Activated CD4-positive, alpha-beta T cell treated with anti-CD3 and anti-CD28 coated beads for 36 hours (primary cell): Measurements from ENCODE around the gene DIS3L. TPM values are rescaled to one million over a fixed set of nuclear protein-coding genes. Genes with fewer than 3 reads are reported as not detected.
A peak's percentile ranks its signal among the peaks of the same experiment; 100 is the strongest.
"Not testable (repeated sequence)": the region's sequence is repeated elsewhere in the genome, so short reads cannot be mapped to it uniquely, and the experiment has no call there.

Source experiments
- ATAC-seq: fragments of 200-7000 bp; cut with Tn5 transposase; one replicate; pipeline ENCODE4 v1.10.0; 2021; ENCODE audit warnings: mild to moderate bottlenecking, moderate library complexity
- CTCF ChIA-PET: fragments of 350-600 bp; sonication (Branson Sonifier 250); formaldehyde crosslinking; loops from one replicate; lab custom pipeline; 2021; ENCODE audit warnings: antibody characterized with exemption; lab: Charles Lee
- POLR2A ChIA-PET: fragments of 350-600 bp; sonication (Branson Sonifier 250); formaldehyde crosslinking; loops from one replicate; lab custom pipeline; 2021; ENCODE audit warnings: antibody characterized with exemption, inconsistent platforms; lab: Charles Lee
- DNase-seq: peaks from one replicate; pipeline ENCODE4 v3.0.0-alpha.2; 2020
- H3K27ac Mint-ChIP-seq: one replicate; pipeline ENCODE4 v1.8.0; 2021; ENCODE audit warnings: mixed read lengths
- H3K27me3 Mint-ChIP-seq: one replicate; pipeline ENCODE4 v1.8.0; 2021; ENCODE audit warnings: mixed read lengths
- H3K36me3 Mint-ChIP-seq: one replicate; pipeline ENCODE4 v1.8.0; 2021; ENCODE audit warnings: low read depth, mixed read lengths
- H3K4me1 Mint-ChIP-seq: one replicate; pipeline ENCODE4 v1.8.0; 2021; ENCODE audit warnings: mixed read lengths
- H3K4me3 Mint-ChIP-seq: one replicate; pipeline ENCODE4 v1.8.0; 2021; ENCODE audit warnings: mild to moderate bottlenecking, moderate library complexity, mixed read lengths
- H3K9me3 Mint-ChIP-seq: one replicate; pipeline ENCODE4 v1.8.0; 2021; ENCODE audit warnings: low read depth, mixed read lengths
- intact Hi-C, 2 experiments: fragments of 100-400 bp; cut with DNase I in 1 of 2; cut with micrococcal nuclease in 1 of 2; formaldehyde crosslinking; loops; one replicate each; pipeline versions ENCODE4 v1.14.2 to v1.15.1; 2022 to 2024; cut with DNase I, micrococcal nuclease
- total RNA-seq, 2 experiments: library from RNA; stranded (reverse); gene quantifications; one replicate each; pipeline ENCODE4 v1.2.3, GENCODE V29; 2021

The DIS3L gene
- total RNA-seq = 10 to 100 TPM; 24.6 to 25.9 TPM

- ATAC-seq (peak; percentile 80), DNase-seq (peak; percentile 75)
- POLR2A ChIA-PET = no interaction called here
- Mint-ChIP-seq H3K27me3 (no peaks in the 10 kb centered on the region), H3K27ac (peak within 1 kb of the TSS; percentile 90), H3K4me1 (peaks cover 49% of the 10 kb centered on the region), H3K36me3 (peaks cover 2% of the 10 kb centered on the region), H3K4me3 (peak within 1 kb of the TSS; percentile 86), H3K9me3 (no peaks in the 10 kb centered on the region)
- intact Hi-C loops = loop anchor here (1.0 to 10.0 kb wide), 13 partner anchors 41 to 776 kb away; partner anchors contain the start of genes INTS14 (in 2 of the 2), RPL4 (in 2 of the 2), SNAPC5 (in 2 of the 2) and TIPIN (in 2 of the 2)
- CTCF ChIA-PET = interaction anchor here (0.6 to 0.9 kb wide), 3 partner anchors 8 to 550 kb away, joined by 3 to 4 read pairs (median 3); no protein-coding TSS in a partner anchor
Measured at GRCh38 chr15:66293419-66294156, at the start of gene DIS3L. TSS of gene DIS3L (plus strand) at chr15:66293568. CDS start at chr15:66293597, 29 bp downstream.

- H3K27ac Mint-ChIP-seq, H3K36me3 Mint-ChIP-seq, H3K4me3 Mint-ChIP-seq, DNase-seq, CTCF ChIA-PET, intact Hi-C loops, H3K4me1 Mint-ChIP-seq, ATAC-seq, H3K9me3 Mint-ChIP-seq, POLR2A ChIA-PET: not testable (repeated sequence)
- H3K27me3 Mint-ChIP-seq = peaks cover 23% of the 10 kb centered on the region
Measured at GRCh38 chr15:66245832-66246231, 47.5 kb upstream of the DIS3L start.

- no peak overlapping the region for H3K4me3 Mint-ChIP-seq
- DNase-seq (no peak), ATAC-seq (no peak)
- CTCF ChIA-PET = no interaction called here
- no peaks in the 10 kb centered on the region for H3K4me1 Mint-ChIP-seq
- H3K36me3 Mint-ChIP-seq = no peaks in the 10 kb centered on the region
- H3K9me3 Mint-ChIP-seq = no peaks in the 10 kb centered on the region
- POLR2A ChIA-PET = interaction anchor here (0.7 kb wide), 1 partner anchor 21 kb away, joined by 4 read pairs; no protein-coding TSS in a partner anchor
- intact Hi-C loops = no loop called here
- no peak overlapping the region for H3K27ac Mint-ChIP-seq
- peaks cover 30% of the 10 kb centered on the region for H3K27me3 Mint-ChIP-seq
Measured at GRCh38 chr15:66246937-66247336, 46.4 kb upstream of the DIS3L start.

GRCh38 chr15:66249605-66250174 lies 43.7 kb upstream of the DIS3L start:
- ATAC-seq (no peak), DNase-seq (no peak)
- no peaks in the 10 kb centered on the region for H3K9me3 Mint-ChIP-seq
- no peak overlapping the region for H3K27ac Mint-ChIP-seq
- intact Hi-C loops = loop anchor here in 1 of 2 experiments (5.0 kb wide), 1 partner anchor 43 kb away; the partner anchor contains the start of gene DIS3L
- POLR2A ChIA-PET = no interaction called here
- H3K36me3 Mint-ChIP-seq = no peaks in the 10 kb centered on the region
- no peak overlapping the region for H3K4me3 Mint-ChIP-seq
- peaks cover 44% of the 10 kb centered on the region for H3K27me3 Mint-ChIP-seq
- H3K4me1 Mint-ChIP-seq = peaks cover 6% of the 10 kb centered on the region
- CTCF ChIA-PET = interaction anchor here (0.5 to 0.9 kb wide), 2 partner anchors 151 to 248 kb away, joined by 3 to 4 read pairs; partner anchors contain the start of gene SNAPC5

- H3K4me1 Mint-ChIP-seq = peaks cover 6% of the 10 kb centered on the region
- ChIA-PET POLR2A (interaction anchor here (0.6 to 1.0 kb wide), 2 partner anchors 13 to 102 kb away, joined by 3 to 4 read pairs; no protein-coding TSS in a partner anchor), CTCF (interaction anchor here (0.6 to 1.6 kb wide), 5 partner anchors 40 to 639 kb away, joined by 3 to 7 read pairs (median 3); no protein-coding TSS in a partner anchor)
- no peak overlapping the region for H3K27ac Mint-ChIP-seq
- H3K9me3 Mint-ChIP-seq = no peaks in the 10 kb centered on the region
- intact Hi-C loops = loop anchor here in 1 of 2 experiments (5.0 kb wide), 1 partner anchor 41 kb away; the partner anchor contains the start of gene DIS3L
- no peak overlapping the region for H3K4me3 Mint-ChIP-seq
- ATAC-seq = no peak
- H3K36me3 Mint-ChIP-seq = no peaks in the 10 kb centered on the region
- DNase-seq = no peak
- peaks cover 52% of the 10 kb centered on the region for H3K27me3 Mint-ChIP-seq
Measured at GRCh38 chr15:66251065-66251789, 42.1 kb upstream of the DIS3L start.

- DNase-seq (peak; percentile 73), ATAC-seq (peak; percentile 75)
- Mint-ChIP-seq H3K27ac (no peak overlapping the region), H3K27me3 (peaks cover 58% of the 10 kb centered on the region), H3K9me3 (no peaks in the 10 kb centered on the region), H3K4me1 (peaks cover 6% of the 10 kb centered on the region), H3K36me3 (no peaks in the 10 kb centered on the region), H3K4me3 (peak overlapping the region; percentile 53)
- intact Hi-C loops = loop anchor here (1.0 to 5.0 kb wide), 3 partner anchors 35 to 246 kb away; partner anchors contain the start of gene DIS3L (in 1 of the 2)
- CTCF ChIA-PET = interaction anchor here (0.6 to 1.6 kb wide), 8 partner anchors 35 to 638 kb away, joined by 3 to 7 read pairs (median 3); no protein-coding TSS in a partner anchor
- POLR2A ChIA-PET = interaction anchor here (1.0 kb wide), 1 partner anchor 12 kb away, joined by 3 read pairs; no protein-coding TSS in a partner anchor
Measured at GRCh38 chr15:66251790-66252684, 41.3 kb upstream of the DIS3L start.

- Mint-ChIP-seq H3K4me3 (peak overlapping the region; percentile 53), H3K9me3 (no peaks in the 10 kb centered on the region)
- DNase-seq = peak; percentile 48
Measured at GRCh38 chr15:66252685-66253417, 40.5 kb upstream of the DIS3L start.

GRCh38 chr15:66253418-66254088 lies 39.8 kb upstream of the DIS3L start, which contains the start of gene MEGF11:
TSS of gene MEGF11 (minus strand) at chr15:66253750. CDS start at chr15:66128403, 125,347 bp downstream.
- peaks cover 59% of the 10 kb centered on the region for H3K27me3 Mint-ChIP-seq
- peak within 1 kb of the TSS; percentile 59 for H3K4me3 Mint-ChIP-seq
- no peak for ATAC-seq
- no peaks in the 10 kb centered on the region for H3K36me3 Mint-ChIP-seq
- DNase-seq = peak; percentile 15
- intact Hi-C loops = loop anchor here in 1 of 2 experiments (5.0 kb wide), 1 partner anchor 39 kb away; the partner anchor contains the start of gene DIS3L
- peaks cover 6% of the 10 kb centered on the region for H3K4me1 Mint-ChIP-seq
- ChIA-PET CTCF (interaction anchor here (1.1 kb wide), 1 partner anchor 34 kb away, joined by 3 read pairs; no protein-coding TSS in a partner anchor), POLR2A (no interaction called here)
- no peak within 1 kb of the TSS for H3K27ac Mint-ChIP-seq
- H3K9me3 Mint-ChIP-seq = no peaks in the 10 kb centered on the region

More at GRCh38 chr15:66252685-66253417, 40.5 kb upstream of the DIS3L start:
- Mint-ChIP-seq H3K27ac (no peak overlapping the region), H3K4me1 (peaks cover 6% of the 10 kb centered on the region), H3K36me3 (no peaks in the 10 kb centered on the region), H3K27me3 (peaks cover 62% of the 10 kb centered on the region)
- intact Hi-C loops = loop anchor here (1.0 to 5.0 kb wide), 3 partner anchors 34 to 245 kb away; partner anchors contain the start of gene DIS3L (in 1 of the 2)
- ChIA-PET CTCF (interaction anchor here (0.6 to 1.4 kb wide), 2 partner anchors 34 to 208 kb away, joined by 3 read pairs; no protein-coding TSS in a partner anchor), POLR2A (no interaction called here)
- ATAC-seq = peak; percentile 49
